HG03066 (cell line): ENCODE data around the gene PPP1R26.

Experiments
- ATAC-seq: cut with Tn5 transposase; IDR thresholded peaks from one replicate; pipeline ENCODE4 v1.9.1; 2021; ENCODE audit warnings: low read depth; ENCODE audit not compliant: unreplicated experiment

PPP1R26 gene

DNA sequence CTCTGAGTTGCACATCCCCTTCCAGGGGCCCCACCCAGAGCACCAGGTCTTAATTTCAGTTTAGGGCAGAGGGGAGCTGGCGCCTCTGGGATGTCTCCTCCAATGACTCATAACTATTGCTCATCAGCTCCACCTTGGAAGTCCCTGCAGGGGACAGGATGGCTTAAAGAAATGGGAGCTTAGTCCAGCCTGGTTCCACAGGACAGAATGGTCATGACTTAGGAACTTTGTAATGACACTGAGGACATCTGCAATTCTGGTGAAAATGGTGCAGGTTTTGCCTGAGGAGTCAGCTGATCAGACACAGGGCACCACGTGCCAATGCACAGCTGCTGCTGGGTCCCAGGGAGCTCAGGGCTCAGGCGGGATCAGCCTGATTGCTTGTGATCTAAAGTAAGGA lies 16.4 kb upstream of the PPP1R26 start:
- ATAC-seq, result no peak

DNA sequence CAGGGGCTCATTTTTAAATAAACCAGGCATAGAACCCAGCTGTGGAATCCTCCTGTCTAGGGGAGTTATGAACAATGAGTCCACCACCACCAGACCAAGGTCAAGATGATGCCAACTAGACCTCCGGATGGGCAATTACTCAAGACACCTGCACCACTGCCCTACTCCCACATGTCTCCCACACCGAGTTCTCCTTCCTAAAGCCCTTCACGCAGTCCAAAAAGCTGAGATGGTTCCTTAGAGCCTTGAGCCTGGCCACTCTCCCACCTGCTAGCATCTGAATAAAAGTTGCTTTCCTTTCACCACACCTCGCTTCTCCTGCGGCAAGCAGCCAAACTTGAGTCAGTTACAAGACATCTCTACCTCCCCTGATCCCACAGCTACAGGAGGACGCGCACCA lies 15.4 kb upstream of the PPP1R26 start:
- no peak for ATAC-seq

DNA sequence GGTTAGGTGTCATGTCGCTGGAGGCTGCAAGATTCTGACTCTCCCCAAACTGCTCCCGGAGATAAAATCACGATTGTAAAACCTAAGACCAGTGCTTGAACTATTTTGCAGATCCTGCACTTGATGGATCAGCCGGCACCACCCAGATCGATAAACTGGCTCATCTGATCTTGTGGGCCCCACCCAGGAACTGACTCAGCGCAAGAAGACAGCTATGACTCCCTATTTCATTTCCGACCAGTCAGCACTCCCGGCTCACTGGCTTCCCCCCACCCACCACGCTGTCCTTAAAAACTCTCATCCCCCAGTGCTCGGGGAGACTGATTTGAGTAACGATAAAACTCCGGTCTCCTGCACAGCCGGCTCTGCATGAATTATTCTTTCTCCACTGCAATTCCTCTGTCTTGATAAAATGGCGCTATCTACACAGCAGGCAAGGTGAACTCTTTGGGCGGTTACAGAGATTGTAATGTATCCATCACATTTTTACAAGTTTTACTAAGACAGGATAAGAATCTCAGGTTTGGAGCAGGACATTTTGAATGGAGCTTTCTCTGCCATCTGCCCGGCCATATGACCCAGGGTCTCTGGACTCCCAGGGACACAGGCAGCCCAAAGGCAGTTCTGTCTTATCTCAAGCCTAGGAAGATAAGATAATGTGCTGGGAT lies 10.6 kb upstream of the PPP1R26 start:
- no peak for ATAC-seq

DNA sequence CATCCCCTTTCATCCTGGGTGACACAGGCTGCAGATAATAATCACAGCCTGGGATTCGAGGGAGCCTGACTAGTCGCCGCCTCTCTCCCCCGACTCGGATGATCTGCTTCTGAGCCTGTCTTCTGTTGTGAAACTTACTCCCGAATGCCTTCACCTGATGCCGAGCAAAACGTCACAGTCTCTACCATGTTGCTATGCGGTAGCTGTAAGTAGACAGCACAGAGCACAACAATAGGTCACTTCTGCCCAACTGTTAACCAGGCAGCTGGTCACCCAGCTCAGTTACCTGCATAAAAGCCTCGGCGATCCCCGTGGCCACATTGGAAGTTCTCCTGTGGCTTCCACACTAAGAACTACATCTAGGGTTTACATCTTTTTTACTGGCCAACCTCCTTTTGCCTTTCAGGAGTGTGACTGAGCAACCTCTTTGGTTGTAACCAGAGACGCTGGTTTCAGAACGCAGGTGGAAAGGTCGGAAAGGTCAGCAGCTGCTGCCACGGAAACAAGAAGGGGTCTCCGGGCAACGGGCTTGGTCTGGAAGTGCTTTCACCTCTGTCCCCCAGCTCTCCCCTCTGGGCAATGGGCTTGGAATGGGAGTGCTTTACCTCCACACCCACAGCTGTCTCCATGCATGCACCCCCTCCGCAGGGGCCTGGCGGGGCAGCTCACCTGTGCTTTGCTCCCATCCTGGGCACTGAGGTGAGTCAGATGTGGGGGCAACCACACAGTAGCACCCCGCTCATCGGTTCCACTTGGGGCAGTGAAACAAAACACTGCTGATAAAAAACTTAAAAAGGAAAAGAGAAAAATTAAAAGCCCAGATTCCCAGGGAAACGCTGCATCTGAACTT lies 7.6 kb upstream of the PPP1R26 start:
- no peak for ATAC-seq

DNA sequence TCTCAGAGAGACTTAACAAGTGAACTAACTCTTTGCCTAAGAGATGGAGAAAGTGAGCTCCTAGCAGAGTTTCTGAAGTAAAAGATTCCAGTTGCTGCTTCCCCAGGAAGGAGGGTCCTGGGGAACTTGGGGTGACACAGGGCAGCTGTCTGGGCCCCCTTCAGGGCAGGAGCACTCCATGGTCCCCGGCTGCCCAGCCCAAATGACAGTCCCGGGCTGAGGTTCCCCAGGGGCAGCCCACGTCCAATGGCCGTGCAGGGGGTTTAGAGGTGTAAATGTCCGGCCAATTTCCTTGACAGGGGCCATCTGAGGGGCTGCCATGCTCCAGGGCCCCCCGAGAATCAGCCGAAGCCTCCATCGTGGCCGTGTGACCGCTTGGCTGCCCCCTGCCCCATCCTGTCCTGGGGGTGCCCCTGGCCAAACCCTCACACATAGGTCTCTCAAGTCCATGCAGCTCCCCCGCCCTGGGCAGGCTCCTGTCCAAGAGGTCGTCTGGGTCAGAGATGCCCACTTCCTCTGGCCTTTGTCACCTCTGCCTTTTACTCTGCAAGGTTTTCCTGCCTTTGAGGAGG lies 5.5 kb upstream of the PPP1R26 start:
- no peak for ATAC-seq

DNA sequence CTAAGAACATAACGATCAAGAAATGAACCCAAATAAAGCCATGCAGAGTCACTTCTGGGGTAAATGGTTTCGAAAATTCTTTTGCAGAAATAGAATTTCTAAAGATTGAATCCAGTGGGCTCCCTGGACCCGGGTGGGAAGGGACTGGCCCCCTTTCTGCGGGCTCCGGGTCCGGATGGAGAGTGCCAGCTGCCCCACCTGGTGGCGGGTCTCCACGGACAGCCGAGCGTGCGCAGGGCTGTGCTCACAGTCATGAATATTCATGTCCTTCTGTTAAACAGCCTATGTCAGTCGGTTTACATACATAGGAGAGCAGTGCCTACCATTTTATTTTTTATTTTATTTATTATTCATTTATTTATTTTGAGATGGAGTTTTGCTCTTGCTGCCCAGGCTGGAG lies 4.7 kb upstream of the PPP1R26 start:
- ATAC-seq, result no peak

DNA sequence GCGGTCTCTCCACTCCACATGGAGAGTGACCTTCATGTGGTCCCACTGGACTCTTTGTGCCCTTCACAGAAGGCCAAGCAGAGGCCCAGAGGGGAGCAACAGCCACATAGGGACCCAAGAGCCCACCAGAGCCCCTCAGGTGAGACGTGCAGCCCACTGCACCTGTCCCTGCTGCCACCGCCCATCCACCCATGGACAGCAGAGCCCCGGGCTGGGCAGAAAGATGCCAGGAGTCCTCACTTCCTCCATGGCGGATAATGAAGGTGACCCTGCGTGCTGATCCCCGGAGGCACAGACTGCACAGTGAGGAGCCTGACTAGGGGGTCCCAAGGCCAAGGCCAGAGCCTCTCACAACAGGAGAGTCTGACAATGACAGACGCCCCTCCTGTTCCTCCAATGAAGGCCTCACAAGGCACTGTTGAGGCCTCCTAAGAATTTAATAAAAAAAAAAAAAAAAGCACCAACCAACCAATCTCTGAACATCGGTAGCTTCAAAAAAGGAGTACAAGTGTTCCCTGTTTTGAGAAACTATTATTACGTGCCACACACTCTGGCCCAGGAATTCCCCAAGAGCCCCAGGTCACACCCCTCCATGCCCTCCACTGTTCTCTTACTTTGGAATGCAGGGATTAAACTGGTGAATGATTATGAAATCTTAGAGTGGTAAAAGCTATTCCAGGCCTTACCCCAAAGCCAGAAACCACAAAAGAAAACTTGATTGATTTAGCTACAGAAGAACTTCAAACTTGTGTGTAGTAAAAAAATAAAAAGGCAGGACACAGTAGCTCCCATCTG lies 2.8 kb upstream of the PPP1R26 start:
- no peak for ATAC-seq

DNA sequence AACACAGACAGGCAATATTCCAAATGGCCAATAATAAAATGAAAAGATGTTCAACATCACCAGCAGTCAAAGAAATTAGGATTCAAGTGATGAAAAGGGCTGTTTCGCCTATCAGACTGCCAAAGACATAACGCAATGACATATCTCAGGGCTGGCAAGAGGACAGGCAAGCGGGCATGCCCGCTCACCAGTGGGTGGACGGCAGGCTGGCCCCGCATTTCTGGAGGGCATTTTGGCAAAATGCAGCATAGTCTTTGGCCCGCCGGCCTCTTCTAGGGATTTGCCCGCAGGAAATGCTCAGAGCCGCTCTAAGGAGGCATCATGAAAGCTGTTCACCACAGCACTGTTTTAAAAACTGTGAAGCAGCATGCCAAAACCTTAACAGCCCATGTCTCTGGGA lies 1.4 kb upstream of the PPP1R26 start:
- no peak for ATAC-seq

DNA sequence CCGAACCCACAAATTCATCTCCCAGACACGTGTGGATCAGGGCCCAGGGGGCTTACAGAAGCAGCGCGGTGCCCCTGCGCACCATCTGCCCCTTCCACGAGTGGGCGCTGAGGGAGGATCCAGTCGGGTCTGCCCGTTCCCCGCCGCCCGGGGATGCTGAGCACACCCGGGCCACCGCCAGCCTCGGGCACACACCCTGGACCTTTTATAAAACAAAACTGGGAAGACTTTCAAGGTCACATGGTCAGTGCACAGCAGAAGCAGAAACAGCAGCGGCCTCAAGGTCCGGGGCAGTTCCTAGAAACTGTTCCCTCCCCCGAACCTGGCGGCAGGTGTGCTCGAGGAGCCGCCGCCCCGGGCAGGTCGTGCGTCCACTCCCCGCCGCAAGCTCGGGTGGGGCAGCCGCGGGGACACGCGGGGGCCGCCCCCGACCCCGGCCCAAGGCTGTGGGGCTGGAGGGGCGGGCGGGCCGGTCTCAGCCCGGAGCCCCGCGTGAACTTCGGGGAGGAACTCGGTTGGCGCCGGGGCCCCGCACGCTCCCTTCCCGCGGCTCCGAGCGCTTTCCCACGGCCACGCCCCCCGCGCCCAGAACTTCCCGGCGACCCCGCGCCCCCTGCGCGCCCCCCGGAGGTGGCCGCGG lies 633 bp upstream of the PPP1R26 start:
- no peak for ATAC-seq

DNA sequence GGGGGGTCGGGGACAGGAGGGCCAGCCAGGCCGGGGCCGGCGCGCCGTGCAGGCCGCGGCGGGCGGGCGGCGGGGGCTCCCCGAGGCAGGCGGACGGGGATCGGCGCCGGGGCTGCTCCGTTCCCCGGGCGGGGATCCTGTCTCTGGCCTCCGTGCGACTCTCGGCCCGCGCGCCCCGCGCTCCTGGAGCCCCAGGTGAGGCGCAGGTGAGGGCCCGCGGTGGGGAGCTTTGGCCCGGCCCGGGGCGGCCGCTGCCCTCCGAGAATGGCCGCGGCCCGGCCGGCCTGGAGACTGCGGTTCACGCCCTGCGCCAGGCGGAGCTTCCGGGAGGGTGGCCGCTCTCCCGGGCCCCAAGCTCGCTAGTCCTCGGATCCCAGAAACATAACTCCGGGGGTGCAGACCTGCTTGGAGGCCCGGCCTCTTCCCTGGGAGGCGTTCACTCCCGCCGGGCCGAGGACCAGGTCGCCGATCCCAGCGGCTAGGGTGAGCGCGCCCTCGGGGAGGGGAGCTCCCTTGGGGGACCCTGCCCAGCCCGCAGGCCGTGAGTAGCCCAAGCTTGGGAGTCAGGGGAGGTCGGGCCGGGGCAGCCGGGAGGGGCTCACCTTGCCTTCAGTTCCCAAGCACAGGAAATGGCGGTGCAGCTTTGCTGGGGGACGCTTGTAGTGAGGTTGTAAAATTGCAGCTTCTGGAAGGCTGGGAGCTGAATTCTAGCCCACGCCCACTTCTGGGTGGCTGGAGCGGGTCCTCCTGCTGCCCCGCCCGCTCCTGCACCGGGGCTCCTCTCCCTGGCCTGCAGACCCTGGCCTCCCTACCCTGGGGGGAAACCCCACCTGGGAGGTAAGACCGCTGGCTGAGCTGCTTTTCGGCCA lies 723 bp downstream of the PPP1R26 start:
- no peak for ATAC-seq

DNA sequence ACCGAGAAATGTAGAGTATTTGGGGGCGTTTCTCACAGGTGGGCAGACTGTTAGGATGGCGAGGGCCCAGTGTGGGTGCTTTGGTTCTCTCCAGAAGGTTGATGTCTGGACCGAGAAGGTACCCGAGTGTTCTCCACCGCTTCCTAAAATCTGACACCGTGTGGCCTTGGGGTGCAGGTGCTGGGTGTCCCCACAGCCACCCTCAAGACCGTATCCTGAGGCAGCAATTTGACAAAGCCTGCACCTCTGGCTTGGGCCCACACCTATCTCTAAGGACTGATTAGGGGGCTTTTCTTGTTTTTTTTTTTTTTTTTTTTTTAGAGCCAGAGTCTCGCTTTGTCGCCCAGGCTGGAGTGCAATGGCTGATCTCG lies 1.3 kb downstream of the PPP1R26 start:
- no peak for ATAC-seq

DNA sequence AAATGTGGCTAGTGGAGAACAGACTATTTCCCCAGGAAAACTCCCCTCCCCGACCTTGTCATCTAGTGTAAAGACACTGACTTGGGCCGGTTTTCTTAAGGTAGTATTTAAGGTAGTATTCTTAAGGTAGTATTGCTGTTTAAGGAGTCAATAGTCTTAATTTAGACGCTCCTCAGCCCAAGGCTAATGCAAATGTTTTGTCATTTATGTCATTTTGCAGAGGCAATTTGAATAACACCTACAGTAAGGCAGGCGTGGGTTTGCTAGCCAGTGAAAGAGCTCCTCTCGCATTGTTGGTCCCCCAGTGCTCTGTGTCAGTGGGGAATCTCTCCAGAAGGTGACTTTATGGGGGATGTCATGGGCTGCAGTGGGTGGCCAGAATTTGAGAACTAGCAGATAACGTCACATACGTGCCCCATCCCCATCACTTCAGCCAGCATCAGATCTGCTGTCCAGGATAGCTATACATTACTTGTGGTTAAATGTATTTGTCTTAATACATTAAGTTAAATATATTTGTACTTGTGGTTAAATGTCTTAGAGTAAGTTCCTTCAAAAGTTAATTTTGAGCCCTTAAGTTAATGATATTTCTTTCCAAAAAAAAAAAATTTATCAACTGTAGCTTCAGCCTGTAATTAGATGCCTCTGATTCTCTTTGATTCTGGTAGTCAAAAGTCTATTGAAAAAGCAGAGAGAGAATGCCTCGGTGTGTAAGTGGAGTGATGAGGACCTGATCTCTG lies 2.6 kb downstream of the PPP1R26 start:
- no peak for ATAC-seq

DNA sequence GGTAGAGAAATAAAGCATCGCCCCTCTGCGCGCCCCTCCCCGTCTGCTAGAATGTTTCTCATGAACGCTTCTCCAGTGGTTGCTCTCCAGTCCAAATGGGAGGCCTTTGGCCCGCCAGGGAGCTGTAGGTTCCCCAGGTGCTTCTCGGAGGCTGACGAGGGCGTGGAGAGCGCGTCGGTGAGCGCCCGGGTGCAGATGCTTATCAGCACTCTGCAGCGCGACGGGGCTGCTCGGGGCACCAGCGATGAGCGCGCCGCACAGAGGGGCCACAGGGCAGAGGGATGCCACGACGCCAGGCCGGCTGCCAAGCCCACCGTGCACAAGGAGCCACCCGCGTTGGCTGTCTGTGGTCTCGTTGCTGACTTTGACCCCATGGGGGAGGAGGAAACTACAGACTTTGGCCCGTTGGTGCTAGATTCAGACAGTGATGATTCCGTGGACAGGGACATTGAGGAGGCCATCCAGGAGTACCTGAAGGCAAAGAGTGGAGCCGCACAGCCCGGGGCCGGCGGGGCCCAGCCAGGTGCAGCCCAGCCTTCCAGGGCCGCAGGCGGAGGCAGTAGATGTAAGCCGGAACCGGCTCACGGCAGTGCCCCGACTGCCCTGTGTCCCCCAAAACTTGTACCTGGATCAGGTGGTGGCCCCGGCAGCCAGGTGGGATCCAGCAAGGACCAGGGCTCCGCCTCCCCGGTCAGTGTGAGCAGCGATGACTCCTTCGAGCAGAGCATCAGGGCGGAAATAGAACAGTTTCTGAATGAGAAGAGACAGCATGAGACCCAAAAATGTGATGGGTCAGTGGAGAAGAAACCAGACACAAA lies 5.1 kb downstream of the PPP1R26 start:
- no peak for ATAC-seq

DNA sequence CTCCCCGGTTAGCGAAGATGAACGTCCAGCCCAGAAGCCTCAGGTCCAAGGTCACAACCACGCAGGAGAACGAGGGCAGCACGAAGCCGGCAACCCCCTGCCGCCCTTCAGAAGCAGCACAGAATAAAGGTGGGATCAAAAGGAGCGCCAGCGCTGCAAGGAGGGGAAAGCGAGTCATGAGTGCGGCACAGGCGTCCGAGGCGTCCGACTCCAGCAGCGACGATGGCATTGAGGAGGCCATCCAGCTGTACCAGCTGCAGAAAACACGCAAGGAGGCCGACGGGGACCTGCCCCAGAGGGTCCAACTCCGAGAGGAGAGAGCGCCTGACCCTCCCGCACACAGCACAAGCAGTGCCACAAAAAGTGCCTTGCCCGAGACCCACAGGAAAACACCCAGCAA lies 5.8 kb downstream of the PPP1R26 start:
- no peak for ATAC-seq

DNA sequence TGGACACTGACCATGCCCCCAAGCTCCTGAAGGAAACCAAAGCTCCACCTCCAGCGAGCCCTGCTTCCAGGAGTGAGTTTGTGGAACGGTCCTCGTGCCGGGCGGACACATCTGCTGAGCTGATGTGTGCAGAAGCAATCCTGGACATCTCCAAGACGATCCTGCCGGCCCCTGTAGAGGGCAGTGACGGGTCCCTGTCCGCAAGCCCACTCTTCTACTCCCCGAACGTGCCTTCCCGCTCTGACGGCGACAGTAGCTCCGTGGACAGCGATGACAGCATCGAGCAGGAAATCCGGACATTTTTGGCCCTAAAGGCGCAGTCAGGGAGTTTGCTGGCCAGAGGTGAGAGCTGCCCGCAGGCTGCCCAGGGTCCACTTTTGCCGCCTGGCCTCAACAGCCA lies 6.2 kb downstream of the PPP1R26 start:
- ATAC-seq, result no peak

DNA sequence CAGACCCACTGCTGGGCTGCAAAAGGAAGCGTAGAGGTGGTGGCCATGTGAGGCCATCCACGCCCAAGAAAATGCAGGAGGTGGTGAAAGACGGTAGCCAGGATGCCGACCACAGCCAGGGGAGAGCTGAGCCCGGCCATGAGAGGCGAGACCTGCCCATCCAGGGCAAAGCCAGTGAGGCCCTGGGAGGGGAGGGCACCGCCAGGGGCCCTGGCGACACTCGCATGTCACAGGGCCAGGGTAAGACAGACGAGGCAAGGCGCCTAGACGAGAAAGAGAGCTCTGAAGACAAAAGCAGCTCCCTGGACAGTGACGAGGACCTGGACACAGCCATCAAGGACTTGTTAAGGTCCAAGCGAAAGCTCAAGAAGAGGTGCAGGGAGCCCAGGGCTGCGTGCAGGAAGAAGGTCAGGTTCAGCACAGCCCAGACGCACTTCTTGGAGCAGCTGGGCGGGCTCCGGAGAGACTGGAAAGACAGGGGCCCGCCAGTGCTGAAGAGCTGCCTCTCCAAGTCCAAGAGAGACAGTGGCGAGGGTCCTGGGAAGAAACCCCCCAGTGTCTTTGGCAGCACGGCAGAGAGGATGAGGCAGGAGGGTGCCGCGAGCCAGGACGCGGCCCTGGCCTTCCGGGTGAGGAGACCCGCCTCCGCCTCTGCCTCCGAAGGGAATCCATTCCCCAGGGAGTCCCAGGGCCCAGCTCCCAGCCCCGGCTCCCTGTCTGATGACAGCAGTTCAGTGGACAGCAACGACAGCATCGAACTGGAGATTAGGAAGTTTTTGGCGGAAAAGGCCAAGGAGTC lies 6.9 kb downstream of the PPP1R26 start:
- no peak for ATAC-seq

DNA sequence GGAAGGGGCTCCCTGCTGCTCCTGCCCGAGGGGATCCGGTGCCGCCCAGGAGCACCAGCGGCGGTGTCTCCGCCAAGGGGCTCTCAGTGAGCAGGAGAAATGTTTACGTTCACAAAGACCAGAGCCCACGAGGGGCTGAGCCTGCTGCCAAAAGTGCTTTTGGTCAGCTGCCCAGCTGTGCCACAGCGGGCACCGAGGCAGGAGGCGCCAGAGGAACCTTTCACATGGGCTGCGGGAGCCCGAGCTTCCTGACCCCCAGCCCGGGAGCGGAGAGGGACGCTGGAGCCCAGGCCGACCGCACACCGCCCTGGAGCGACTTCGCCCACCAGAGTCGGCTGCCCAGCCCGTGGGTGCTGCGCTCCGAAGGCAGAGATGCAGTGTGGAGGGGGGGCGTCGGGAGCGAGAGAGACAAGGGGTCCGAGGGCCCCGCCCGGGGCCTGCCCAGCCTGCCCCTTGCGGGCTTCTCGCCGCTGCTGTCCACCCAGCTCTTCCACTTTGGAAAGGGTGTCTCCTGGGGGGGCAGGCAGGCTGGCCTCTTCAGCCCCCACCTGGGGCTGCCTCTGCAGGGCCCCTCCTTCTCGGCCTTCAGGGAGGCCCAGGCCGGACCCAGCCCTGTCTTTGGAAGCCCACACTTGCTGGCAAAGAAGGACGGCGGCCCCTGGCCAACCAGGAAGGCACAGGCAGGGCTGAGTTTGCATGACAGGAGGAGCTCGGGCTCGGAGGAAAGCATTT lies 7.9 kb downstream of the PPP1R26 start:
- ATAC-seq, result no peak
